ENCODE results near the gene FAM193A. TPM values are rescaled to one million over a fixed set of nuclear protein-coding genes. Genes with fewer than 3 reads are reported as not detected.
A peak's percentile ranks its signal among the peaks of the same experiment; 100 is the strongest.
"Not testable (repeated sequence)": the region's sequence is repeated elsewhere in the genome, so short reads cannot be mapped to it uniquely, and the experiment has no call there.

Gene FAM193A
- total RNA-seq, 2 experiments from 2014 or later = 28.4 to 30.0 TPM

GRCh38 chr4:2545321-2546013 lies 9.0 kb downstream of the FAM193A start:
- Mint-ChIP-seq H3K4me3 (no peak overlapping the region), H3K9me3 (no peaks in the 10 kb centered on the region), H3K27me3 (no peaks in the 10 kb centered on the region), H3K4me1 (ENCODE audit: low read depth) (peaks cover 23% of the 10 kb centered on the region), H3K27ac (no peak overlapping the region), H3K36me3 (ENCODE audit: low read depth) (peaks cover 9% of the 10 kb centered on the region)
- POLR2A ChIA-PET = no interaction called here
- DNase-seq = no peak
- Histone ChIP-seq H3K4me3 (ENCODE audit: low read length) (no peak overlapping the region), H3K4me1 (ENCODE audit: insufficient read depth, low read length) (peaks cover 36% of the 10 kb centered on the region), H3K27me3 (ENCODE audit: control insufficient read depth in 1 of 2, insufficient read depth in 2 of 2, low read length in 2 of 2) (no peaks in the 10 kb centered on the region), H3K27ac (ENCODE audit: low read depth in 1 of 2, low read length in 2 of 2) (no peak overlapping the region), H3K9me3 (ENCODE audit: control insufficient read depth in 1 of 2, insufficient read depth in 1 of 2, low read length in 2 of 2) (no peaks in the 10 kb centered on the region), H3K36me3 (ENCODE audit: insufficient read depth, low read length) (no peaks in the 10 kb centered on the region)
- TF ChIP-seq, protein P1, sequence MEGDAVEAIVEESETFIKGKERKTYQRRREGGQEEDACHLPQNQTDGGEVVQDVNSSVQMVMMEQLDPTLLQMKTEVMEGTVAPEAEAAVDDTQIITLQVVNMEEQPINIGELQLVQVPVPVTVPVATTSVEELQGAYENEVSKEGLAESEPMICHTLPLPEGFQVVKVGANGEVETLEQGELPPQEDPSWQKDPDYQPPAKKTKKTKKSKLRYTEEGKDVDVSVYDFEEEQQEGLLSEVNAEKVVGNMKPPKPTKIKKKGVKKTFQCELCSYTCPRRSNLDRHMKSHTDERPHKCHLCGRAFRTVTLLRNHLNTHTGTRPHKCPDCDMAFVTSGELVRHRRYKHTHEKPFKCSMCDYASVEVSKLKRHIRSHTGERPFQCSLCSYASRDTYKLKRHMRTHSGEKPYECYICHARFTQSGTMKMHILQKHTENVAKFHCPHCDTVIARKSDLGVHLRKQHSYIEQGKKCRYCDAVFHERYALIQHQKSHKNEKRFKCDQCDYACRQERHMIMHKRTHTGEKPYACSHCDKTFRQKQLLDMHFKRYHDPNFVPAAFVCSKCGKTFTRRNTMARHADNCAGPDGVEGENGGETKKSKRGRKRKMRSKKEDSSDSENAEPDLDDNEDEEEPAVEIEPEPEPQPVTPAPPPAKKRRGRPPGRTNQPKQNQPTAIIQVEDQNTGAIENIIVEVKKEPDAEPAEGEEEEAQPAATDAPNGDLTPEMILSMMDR (IDR thresholded peaks at IDR 0.05) = no peak
- CTCF ChIA-PET = no interaction called here
- no peak for ATAC-seq (ENCODE audit: poor library complexity)
- intact Hi-C loops (cut with DNase I, micrococcal nuclease) = no loop called here

DNA sequence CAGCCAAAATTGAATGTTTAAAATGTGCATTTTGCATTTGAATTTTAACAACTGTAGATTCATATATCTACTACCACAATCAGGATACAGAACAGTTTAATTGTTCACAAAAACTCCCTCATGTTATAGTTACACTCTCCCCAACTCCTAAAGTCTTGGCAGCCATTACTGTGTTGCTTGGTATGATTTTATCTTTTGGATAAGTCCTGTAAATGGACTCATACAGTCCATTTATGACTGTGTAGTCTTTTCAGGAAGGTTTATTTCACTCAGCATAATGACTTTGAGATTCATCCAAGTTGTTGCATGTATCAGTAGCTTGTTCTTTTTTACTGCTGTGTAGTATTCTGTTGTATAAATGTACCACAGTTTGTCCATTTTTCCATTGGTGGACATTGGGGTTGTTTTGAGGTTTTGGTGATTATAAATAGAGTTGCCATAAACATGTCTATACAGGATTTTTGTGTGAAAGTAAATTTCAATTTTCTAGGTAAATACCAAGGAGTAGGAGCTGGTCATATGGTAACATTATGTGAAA lies 9.9 kb downstream of the FAM193A start:
- Histone ChIP-seq H3K27ac (ENCODE audit: low read depth in 1 of 2, low read length in 2 of 2) (no peak overlapping the region), H3K27me3 (ENCODE audit: control insufficient read depth in 1 of 2, insufficient read depth in 2 of 2, low read length in 2 of 2) (no peaks in the 10 kb centered on the region), H3K9me3 (ENCODE audit: control insufficient read depth in 1 of 2, insufficient read depth in 1 of 2, low read length in 2 of 2) (no peaks in the 10 kb centered on the region), H3K4me1 (ENCODE audit: insufficient read depth, low read length) (peaks cover 30% of the 10 kb centered on the region), H3K36me3 (ENCODE audit: insufficient read depth, low read length) (no peaks in the 10 kb centered on the region), H3K4me3 (ENCODE audit: low read length) (no peak overlapping the region)
- ChIA-PET POLR2A (interaction anchor here (0.6 kb wide), 1 partner anchor 1433 kb away, joined by 3 read pairs; the partner anchor contains the start of gene RNF212), CTCF (no interaction called here)
- Mint-ChIP-seq H3K4me1 (ENCODE audit: low read depth) (peaks cover 27% of the 10 kb centered on the region), H3K4me3 (no peak overlapping the region), H3K9me3 (no peaks in the 10 kb centered on the region), H3K36me3 (ENCODE audit: low read depth) (peaks cover 9% of the 10 kb centered on the region), H3K27ac (peak overlapping the region; percentile 55), H3K27me3 (no peaks in the 10 kb centered on the region)
- no peak for ATAC-seq (ENCODE audit: poor library complexity)
- intact Hi-C loops (cut with DNase I, micrococcal nuclease) = no loop called here
- DNase-seq = no peak
- TF ChIP-seq, protein P1 (IDR thresholded peaks at IDR 0.05) = no peak

DNA sequence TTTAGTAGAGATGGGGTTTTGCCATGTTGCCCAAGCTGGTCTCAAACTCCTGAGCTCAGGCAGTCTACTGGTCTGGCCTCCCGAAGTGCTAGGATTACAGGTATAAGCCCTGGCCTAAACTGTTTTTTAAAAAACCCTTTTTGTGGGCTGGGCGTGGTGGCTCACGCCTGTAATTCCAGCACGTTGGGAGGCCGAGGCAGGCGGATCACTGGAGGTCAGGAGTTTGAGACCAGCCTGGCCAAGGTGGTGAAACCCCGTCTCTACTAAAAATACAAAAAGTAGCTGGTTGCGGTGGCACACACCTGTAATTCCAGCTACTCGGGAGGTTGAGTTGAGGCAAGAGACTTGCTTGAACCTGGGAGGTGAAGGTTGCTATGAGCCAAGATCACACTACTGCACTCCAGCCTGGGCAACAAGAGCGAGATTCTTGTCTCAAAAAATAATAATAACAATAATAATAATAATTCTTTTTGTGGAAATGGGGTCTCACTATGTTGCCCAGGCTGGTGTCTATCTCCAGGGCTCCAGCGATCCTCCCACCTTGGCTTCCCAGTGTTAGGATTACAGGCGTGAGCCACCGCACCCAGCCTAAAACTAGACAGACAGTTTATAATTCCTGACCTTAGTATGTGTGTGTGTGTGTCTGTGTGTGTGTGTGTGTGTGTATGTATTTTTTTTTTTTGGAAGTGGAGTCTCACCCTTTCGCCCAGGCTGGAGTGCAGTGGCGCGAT lies 10.7 kb downstream of the FAM193A start:
- H3K27me3 Mint-ChIP-seq; ATAC-seq (ENCODE audit: poor library complexity); H3K9me3 ChIP-seq (ENCODE audit: control insufficient read depth in 1 of 2, insufficient read depth in 1 of 2, low read length in 2 of 2); CTCF ChIA-PET; H3K27ac ChIP-seq (ENCODE audit: low read depth in 1 of 2, low read length in 2 of 2); H3K36me3 ChIP-seq (ENCODE audit: insufficient read depth, low read length); DNase-seq; intact Hi-C loops (cut with DNase I, micrococcal nuclease); H3K4me3 ChIP-seq (ENCODE audit: low read length); H3K36me3 Mint-ChIP-seq (ENCODE audit: low read depth); H3K27me3 ChIP-seq (ENCODE audit: control insufficient read depth in 1 of 2, insufficient read depth in 2 of 2, low read length in 2 of 2); H3K9me3 Mint-ChIP-seq; H3K4me3 Mint-ChIP-seq; H3K27ac Mint-ChIP-seq: not testable (repeated sequence)
- peaks cover 24% of the 10 kb centered on the region for H3K4me1 ChIP-seq (ENCODE audit: insufficient read depth, low read length)
- POLR2A ChIA-PET = interaction anchor here (0.6 kb wide), 1 partner anchor 1434 kb away, joined by 3 read pairs; the partner anchor contains the start of gene RNF212
- H3K4me1 Mint-ChIP-seq (ENCODE audit: low read depth) = peaks cover 30% of the 10 kb centered on the region

All from CD4-positive, alpha-beta T cell (primary cell).